GM18505 (cell line): ENCODE measurements around the gene DYRK1A.
"Not testable (repeated sequence)": the region's sequence is repeated elsewhere in the genome, so short reads cannot be mapped to it uniquely, and the experiment has no call there.

Experiments
- ATAC-seq: cut with Tn5 transposase; IDR thresholded peaks from one replicate; pipeline ENCODE4 v1.9.1; 2021; ENCODE audit not compliant: unreplicated experiment
- POLR2A ChIP-seq: IDR thresholded peaks from 4 replicates; pipeline ENCODE4 v1.6.1; 2011; ENCODE audit warnings: borderline replicate concordance; ENCODE audit not compliant: insufficient read depth, insufficient read length; ENCODE audit errors: extremely low read depth

DYRK1A gene

DNA sequence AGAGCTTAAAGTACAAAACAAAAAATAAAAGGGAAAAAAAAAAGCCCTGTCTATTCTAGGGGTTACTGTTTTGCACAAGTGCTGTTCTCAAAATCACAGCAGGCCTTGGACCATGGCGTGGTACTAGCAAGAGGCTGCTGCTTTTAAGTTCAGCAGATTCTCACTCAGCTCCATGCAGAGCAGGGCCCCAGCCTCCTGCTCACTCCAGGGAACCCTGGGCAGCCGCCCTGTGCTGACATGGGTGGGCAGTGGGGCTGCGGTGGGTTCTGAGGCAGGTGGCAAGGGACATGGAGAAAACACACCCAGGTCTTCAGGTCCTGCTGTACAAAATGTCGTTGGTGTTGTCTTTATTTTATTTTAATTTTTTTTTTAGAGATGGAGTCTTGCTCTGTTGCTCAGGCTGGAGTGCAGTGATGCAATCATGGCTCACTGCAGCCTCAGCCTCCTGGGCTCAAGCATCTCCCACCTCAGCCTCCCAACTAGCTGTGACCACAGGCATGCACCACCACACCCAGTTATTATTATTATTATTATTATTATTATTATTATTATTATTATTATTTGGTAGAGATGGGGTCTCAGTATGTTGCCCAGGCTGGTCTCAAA, 170.9 kb downstream of the DYRK1A start:
- TF ChIP-seq POLR2A: no peak
- ATAC-seq: no peak

DNA sequence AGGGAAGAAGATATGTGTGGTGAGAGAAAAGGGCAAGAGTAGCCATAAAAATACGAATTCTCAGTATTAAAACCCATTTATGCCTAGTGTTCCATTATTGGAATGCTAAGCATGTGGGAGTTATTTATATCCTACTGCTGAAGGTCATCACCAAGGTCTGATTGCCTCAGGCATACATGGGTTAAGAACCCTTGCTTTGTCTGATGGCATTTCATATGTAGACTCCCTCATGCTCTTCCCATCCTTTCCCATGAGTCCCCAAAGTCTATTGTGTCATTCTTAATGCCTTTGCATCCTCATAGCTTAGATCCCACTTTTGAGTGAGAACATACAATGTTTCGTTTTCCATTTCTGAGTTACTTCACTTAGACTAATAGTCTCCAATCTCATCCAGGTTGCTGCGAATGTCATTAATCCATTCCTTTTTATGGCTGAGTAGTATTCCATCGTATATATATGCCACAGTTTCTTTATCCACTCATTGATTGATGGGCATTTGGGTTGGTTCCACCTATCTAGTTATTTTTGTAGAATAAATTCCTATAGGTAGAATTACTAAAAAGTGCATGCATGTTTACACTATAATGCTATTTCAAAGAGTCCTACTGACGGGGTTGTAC, 172.5 kb downstream of the DYRK1A start:
- no peak for TF ChIP-seq POLR2A
- no peak for ATAC-seq

DNA sequence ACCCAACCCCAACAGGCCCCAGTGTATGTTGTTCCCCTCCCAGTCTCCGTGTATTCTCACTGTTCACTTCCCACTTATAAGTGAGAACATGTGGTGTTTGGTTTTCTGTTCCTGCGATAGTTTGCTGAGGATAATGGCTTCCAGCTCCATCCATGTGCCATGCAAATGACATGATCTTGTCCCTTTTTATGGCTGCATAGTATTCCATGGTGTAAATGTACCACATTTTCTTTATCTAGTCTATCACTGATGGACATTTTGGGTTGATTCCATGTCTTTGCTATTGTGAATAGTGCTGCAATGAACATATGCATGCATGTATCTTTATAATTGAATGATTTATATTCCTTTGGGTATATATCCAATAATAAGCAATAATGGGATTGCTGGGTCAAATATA, 174.6 kb downstream of the DYRK1A start:
- ATAC-seq: not testable (repeated sequence)

DNA sequence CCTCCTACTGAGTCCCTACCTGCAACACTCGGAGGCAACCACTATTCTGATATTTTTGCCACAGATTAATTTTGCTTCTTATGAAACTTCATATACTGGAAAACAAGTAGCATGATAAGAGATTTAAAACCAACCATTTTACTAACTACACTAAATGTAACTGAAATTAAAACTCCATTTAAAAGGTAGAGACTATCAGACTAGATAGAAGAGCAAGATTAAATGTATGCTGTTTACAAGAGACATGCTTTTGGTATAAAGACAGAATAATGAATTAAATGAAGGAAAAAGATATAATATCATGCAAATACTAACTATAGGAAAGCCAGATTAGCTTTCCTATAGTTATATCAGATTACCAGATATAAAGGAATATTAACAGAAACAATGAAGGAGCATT, 175.9 kb downstream of the DYRK1A start:
- TF ChIP-seq POLR2A: no peak
- no peak for ATAC-seq

DNA sequence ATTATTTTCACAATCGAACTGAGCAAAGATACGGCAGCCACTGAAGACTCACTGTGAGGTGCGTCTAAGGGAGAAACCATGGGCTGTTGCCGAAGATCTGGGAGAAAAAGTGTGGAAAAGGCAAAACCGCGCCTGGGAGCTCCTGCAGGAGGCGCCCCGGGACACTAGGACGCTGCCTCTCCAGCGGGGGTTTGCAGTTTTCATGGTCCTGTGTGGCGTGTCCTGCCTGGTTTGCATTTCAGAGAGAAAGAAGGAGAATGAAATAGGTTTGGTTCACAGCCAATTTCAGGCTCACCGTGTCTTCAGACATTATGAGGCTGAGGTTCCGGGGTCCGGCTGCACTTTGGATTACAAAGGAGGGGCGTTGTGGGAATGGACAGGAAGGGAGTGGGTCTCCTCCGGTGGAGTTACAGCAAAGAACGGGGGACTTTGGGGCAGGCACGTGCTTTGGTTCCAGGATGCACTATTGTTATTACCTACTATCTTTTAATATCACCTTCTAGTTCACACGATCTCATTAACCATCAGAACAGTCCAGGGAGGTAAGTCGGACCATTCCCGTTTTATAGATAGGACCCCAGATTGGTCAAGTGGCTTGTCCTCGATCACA, 179.8 kb downstream of the DYRK1A start:
- no peak for ATAC-seq
- TF ChIP-seq POLR2A: no peak

DNA sequence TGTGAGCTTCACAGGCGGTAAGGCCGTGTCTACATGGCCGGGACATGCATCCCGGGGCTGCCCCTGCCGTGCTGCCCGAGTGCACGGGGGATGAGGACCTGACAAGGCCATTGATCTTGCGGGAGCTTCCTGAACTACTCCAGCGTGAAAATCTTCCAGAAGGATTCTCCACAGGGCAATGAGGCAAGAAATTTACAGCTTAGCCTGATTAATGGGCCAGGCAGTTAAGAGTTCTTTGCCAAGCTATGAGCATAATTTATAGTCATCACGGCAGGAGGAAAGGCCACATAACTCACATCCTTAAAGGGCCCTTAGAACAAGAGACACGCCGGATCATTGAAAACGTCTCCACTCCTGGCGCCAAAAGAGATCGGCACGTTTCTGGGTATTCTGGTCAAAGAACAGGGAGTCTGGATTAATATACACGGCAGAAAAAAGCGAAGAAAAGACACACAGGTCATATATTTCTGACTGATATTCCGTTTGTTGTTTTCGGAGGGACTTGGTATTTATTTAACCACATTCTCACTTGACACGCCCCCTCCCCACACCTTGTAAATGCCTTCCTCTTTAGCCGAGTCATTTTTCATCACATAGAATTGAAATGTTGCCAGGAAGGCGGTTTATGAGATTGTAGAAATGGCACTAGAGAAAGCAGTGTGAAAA, 180.5 kb downstream of the DYRK1A start:
- ATAC-seq: no peak
- no peak for TF ChIP-seq POLR2A

DNA sequence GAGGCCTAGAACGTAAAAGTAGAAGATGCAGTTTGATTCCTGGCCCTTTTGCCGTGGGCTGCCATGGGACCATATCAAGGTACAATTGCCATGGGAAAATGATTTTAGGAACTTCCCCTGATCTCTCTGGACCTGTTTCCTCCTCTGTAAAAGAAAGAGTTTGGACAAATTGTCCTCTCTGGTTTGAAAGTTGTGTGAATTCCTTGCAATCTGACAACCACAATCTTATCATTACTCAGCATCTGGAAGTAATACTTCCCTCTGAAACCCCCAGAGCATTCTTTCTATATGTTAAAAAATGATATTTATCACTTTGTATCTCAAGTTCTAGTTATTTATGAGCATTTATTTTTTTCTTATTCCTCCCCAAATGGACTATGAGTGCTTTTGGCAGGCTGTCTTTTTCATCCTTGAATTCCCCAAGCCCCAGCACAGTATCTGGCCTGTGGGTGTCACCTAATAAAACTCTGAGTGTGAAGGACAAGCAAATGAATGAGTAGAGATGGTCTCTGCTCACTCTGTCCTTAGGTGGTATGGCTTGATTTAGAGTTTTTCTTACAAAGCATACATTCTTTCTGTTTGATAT, 181.1 kb downstream of the DYRK1A start:
- ATAC-seq: no peak
- no peak for TF ChIP-seq POLR2A

DNA sequence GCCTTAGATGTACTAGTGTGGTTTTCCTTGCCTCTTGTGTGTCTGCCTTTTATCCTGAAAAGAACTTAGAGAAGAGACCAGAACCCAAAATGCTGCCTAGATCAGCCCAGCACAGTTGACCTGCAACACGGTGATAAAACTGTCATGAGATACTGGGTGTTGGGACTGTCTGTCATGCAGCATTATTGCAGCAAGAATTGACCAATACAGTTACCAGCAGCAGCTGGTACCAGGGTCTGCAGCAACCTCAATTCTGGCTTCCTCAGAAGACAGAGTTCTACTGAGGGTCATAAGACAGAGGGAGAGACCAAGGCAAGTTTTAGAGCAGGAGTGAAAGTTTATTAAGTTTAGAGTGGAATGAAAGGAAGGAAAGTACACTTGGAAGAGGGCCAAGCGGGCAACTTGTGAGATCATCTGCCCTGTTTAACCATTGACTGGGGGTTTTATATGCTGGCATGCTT, 182.0 kb downstream of the DYRK1A start:
- TF ChIP-seq POLR2A: no peak
- no peak for ATAC-seq

DNA sequence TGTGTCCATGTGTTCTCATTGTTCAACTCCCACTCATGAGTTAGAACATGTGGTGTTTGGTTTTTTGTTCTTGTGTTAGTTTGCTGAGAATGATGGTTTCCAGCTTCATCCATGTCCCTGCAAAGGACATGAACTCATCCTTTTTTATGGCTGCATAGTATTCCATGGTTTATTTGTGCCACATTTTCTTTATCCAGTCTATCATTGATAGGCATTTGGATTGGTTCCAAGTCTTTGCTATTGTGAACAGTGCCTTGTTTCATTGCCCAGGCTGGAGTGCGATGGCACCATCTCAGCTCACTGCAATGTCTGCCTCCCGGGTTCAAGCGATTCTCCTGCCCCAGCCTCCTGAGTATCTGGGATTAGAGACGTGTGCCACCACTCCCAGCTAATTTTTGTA, 183.2 kb downstream of the DYRK1A start:
- ATAC-seq: not testable (repeated sequence)

DNA sequence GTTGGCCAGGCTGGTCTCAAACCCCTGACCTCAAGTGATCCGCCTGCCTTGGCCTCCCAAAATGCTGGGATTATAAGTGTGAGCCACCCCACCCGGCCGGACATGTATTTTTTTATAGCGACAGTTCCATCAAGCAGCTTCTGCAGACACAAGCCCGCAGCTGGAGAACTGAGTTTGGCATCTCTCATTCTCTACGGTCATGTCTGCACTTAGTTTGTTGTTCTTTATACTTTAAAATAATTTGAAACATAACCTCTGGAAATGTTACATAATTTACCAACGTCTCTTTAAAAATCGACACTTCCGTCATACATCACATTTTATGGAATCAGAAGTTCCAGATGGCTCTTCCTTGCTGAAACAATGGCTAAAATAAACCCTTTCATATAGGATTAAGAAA, 183.6 kb downstream of the DYRK1A start:
- no peak for TF ChIP-seq POLR2A
- no peak for ATAC-seq

DNA sequence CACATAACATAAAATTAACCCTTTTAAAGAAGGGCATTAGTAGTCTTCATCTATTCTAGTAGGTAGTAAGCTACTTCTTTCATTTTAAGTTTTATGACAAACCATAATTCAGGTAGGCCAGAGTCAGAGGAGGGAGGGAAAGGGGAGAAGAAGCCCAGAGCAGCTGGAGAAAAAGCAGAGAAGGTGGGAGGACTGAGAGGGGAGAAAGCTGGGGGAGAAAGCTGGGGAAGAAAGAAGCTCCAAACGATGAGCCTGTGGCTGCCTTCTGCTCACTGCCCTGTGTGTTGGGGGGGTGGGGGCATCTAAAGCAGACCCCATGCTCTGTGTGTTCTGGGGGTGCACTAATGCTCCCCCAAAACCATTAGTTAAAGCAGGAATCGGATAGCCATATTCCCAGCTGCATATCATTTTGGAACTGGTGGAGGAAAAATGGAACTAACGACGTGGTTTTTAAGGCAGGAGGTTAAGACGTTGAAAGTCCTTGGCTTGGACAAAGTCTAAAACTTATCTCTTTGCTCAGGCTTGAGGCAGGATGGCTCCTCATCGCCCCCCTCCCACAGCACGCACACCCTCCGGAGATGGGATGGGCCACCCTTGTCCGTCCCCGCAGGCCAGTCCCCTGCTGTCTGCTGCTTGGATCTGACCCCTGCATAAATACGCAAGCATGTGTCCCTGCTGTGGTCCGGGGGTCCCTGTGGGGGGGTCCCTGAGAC, 184.2 kb downstream of the DYRK1A start:
- TF ChIP-seq POLR2A: no peak
- no peak for ATAC-seq

DNA sequence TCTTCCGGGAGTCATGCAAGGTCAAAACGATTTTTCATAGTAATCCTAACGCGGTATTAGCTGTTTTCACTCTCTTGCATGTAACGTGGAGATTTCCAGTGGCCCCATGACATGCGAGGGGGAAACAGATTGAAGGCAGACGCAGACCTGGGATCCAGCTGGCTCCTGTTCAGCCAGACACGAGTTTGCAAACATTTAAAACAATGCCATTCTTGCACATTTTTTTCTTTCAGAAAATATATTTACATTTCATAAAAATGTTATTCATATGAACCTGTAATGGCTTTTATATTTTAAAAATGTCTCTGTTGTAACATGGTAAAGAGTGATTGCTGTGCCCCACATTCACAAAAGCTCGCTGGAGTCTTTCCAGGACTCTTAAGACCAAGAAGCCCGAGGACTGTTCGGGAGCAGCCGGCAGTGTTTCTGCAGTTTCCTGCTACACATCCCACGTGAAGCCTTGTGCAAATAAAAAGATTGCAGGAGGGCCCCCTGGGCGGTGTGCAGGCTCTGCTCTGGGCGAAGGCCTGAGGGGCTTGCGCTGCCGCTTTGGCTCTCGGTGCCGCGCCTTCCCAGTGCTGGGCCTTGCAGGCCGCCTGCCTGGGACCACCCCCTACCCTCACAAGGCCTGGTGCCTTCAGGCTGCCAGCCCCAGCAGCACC, 184.9 kb downstream of the DYRK1A start:
- no peak for ATAC-seq
- no peak for TF ChIP-seq POLR2A

DNA sequence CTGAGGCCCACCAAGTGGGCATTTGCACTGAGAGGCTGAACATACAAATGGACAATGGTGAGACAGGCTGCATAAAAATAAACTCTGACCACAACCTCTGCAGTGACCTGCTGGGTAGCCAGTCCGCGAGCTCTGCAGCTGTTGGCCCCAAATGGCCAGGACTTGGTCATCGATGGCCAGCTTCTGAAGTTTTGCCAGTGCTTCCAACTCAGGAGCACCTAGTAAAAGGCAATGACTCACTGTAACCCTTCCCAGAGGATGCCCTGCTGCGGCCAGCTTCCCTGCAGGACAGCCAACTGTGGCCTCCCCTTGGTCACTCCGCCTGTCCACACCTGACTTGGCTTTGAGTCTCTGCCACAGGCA, 185.4 kb downstream of the DYRK1A start:
- TF ChIP-seq POLR2A: no peak
- no peak for ATAC-seq
